WTC11 (cell line): Measurements from ENCODE around the gene TEAD1. TPM values are rescaled to one million over a fixed set of nuclear protein-coding genes. Genes with fewer than 3 reads are reported as not detected.

ENCODE experiments used
- ATAC-seq: fragments of 200-7000 bp; cut with Tn5 transposase; 2 replicates; pipeline ENCODE4 v1.10.0; 2021; ENCODE audit warnings: mild to moderate bottlenecking, moderate library complexity
- CTCF ChIA-PET: fragments of 300-600 bp; sonication (Branson Sonifier 250); formaldehyde crosslinking; loops from one replicate; lab custom pipeline; 2021; ENCODE audit warnings: antibody characterized with exemption; lab: Charles Lee
- POLR2A ChIA-PET: fragments of 350-600 bp; sonication (Branson Sonifier 250); formaldehyde crosslinking; loops from one replicate; lab custom pipeline; 2021; ENCODE audit warnings: antibody characterized with exemption; lab: Charles Lee
- DNase-seq: peaks from one replicate; pipeline ENCODE4 v3.0.0; 2021; ENCODE audit warnings: low spot score
- H3K27ac Mint-ChIP-seq: 2 replicates; pipeline ENCODE4 v1.8.0; 2021; ENCODE audit warnings: mixed read lengths
- H3K27me3 Mint-ChIP-seq: 2 replicates; pipeline ENCODE4 v1.8.0; 2021; ENCODE audit warnings: low read depth, mild to moderate bottlenecking, moderate library complexity, mixed read lengths
- H3K36me3 Mint-ChIP-seq: 2 replicates; pipeline ENCODE4 v1.8.0; 2021; ENCODE audit warnings: mixed read lengths
- H3K4me1 Mint-ChIP-seq: 2 replicates; pipeline ENCODE4 v1.8.0; 2022; ENCODE audit warnings: mixed read lengths
- H3K4me3 Mint-ChIP-seq: 2 replicates; pipeline ENCODE4 v1.8.0; 2021; ENCODE audit warnings: mild to moderate bottlenecking, moderate library complexity, mixed read lengths
- H3K9me3 Mint-ChIP-seq: 2 replicates; pipeline ENCODE4 v1.8.0; 2021; ENCODE audit warnings: mixed read lengths
- AFF4 ChIP-seq: sonication (generic); formaldehyde crosslinking; IDR thresholded peaks from 2 replicates; pipeline ENCODE4 v1.8.1; 2023; ENCODE audit warnings: mild to moderate bottlenecking, missing genetic modification reagents, borderline replicate concordance
- ARID4B ChIP-seq: sonication (generic); formaldehyde crosslinking; IDR thresholded peaks from 2 replicates; pipeline ENCODE4 v1.8.0; 2023; ENCODE audit warnings: missing genetic modification reagents, mild to moderate bottlenecking, borderline replicate concordance
- CREM ChIP-seq: sonication (generic); formaldehyde crosslinking; IDR thresholded peaks from 2 replicates; pipeline ENCODE4 v1.8.1; 2022; ENCODE audit warnings: mild to moderate bottlenecking, missing genetic modification reagents, moderate library complexity
- E2F4 ChIP-seq: sonication (generic); formaldehyde crosslinking; IDR thresholded peaks from 2 replicates; pipeline ENCODE4 v1.8.1; 2022; ENCODE audit warnings: low read depth, mild to moderate bottlenecking, moderate library complexity, missing genetic modification reagents, borderline replicate concordance
- EMX1 ChIP-seq: fragments of 250-450 bp; sonication (Bioruptor Pico); IDR thresholded peaks from 2 replicates; pipeline ENCODE4 v1.8.0; 2021; ENCODE audit warnings: mild to moderate bottlenecking
- FOXP1 ChIP-seq: sonication (generic); formaldehyde crosslinking; IDR thresholded peaks from 2 replicates; pipeline ENCODE4 v1.8.0; 2022; ENCODE audit warnings: missing genetic modification reagents, mild to moderate bottlenecking, moderate library complexity, borderline replicate concordance
- HMGXB4 ChIP-seq: sonication (generic); formaldehyde crosslinking; IDR thresholded peaks from 2 replicates; pipeline ENCODE4 v1.8.1; 2023; ENCODE audit warnings: mild to moderate bottlenecking, moderate library complexity, missing genetic modification reagents
- MAX ChIP-seq: sonication (generic); formaldehyde crosslinking; IDR thresholded peaks from 2 replicates; pipeline ENCODE4 v1.8.0; 2022; ENCODE audit warnings: mild to moderate bottlenecking, missing genetic modification reagents
- MYBL2 ChIP-seq: sonication (generic); formaldehyde crosslinking; IDR thresholded peaks from 2 replicates; pipeline ENCODE4 v1.8.1; 2023; ENCODE audit warnings: mild to moderate bottlenecking, moderate library complexity, missing genetic modification reagents
- PREB ChIP-seq: sonication (generic); formaldehyde crosslinking; IDR thresholded peaks from 2 replicates; pipeline ENCODE4 v1.8.1; 2022; ENCODE audit warnings: mild to moderate bottlenecking, missing genetic modification reagents, moderate library complexity, borderline replicate concordance
- RORB ChIP-seq: fragments of 250-450 bp; sonication (Bioruptor Pico); IDR thresholded peaks from 2 replicates; pipeline ENCODE4 v1.9.0; 2021; ENCODE audit warnings: mild to moderate bottlenecking
- STAT6 ChIP-seq: sonication (generic); formaldehyde crosslinking; conservative IDR thresholded peaks from 2 replicates; pipeline ENCODE4 v1.8.1; 2023; ENCODE audit warnings: mild to moderate bottlenecking, low read depth, missing genetic modification reagents, moderate library complexity
- TEAD4 ChIP-seq: sonication (generic); formaldehyde crosslinking; IDR thresholded peaks from 2 replicates; pipeline ENCODE4 v1.8.0; 2022; ENCODE audit warnings: mild to moderate bottlenecking, missing genetic modification reagents
- USF2 ChIP-seq: sonication (generic); formaldehyde crosslinking; IDR thresholded peaks from 2 replicates; pipeline ENCODE4 v1.8.1; 2023; ENCODE audit warnings: mild to moderate bottlenecking, missing genetic modification reagents, moderate library complexity
- ZBTB43 ChIP-seq: sonication (generic); formaldehyde crosslinking; IDR thresholded peaks from 2 replicates; pipeline ENCODE4 v1.8.1; 2023; ENCODE audit warnings: mild to moderate bottlenecking, missing genetic modification reagents
- ZNF121 ChIP-seq: sonication (generic); formaldehyde crosslinking; IDR thresholded peaks from 2 replicates; pipeline ENCODE4 v1.8.0; 2023; ENCODE audit warnings: missing genetic modification reagents
- ZNF671 ChIP-seq: fragments of 250-450 bp; sonication (Bioruptor Pico); IDR thresholded peaks from 2 replicates; pipeline ENCODE4 v1.8.0; 2021; ENCODE audit warnings: mild to moderate bottlenecking
- total RNA-seq: library from RNA; stranded (reverse); gene quantifications from 3 replicates; pipeline ENCODE4 v1.2.3, GENCODE V29; 2021

The TEAD1 gene
- total RNA-seq, 1 experiment from 2014 or later, result 79.9 TPM

GRCh38 chr11:12706545-12707499, 32.6 kb downstream of the TEAD1 start (continued):
- no peak for TF ChIP-seq E2F4 (CRISPR knock-in tag)
- TF ChIP-seq HMGXB4 (CRISPR knock-in tag), result no peak
- no peak for TF ChIP-seq TEAD4 (CRISPR knock-in tag)
- TF ChIP-seq EMX1 (CRISPR knock-in tag), result no peak
- no peak for TF ChIP-seq CREM (CRISPR knock-in tag)
- no peak for TF ChIP-seq FOXP1
- TF ChIP-seq ARID4B, result no peak
- no peak for TF ChIP-seq STAT6
- no peak for TF ChIP-seq RORB (CRISPR knock-in tag)
- TF ChIP-seq ZNF671, result no peak
- TF ChIP-seq MAX (CRISPR knock-in tag), result no peak
- no peak for TF ChIP-seq PREB (CRISPR knock-in tag)

- Mint-ChIP-seq H3K4me3 (no peak overlapping the region), H3K27me3 (no peaks in the 10 kb centered on the region), H3K36me3 (no peaks in the 10 kb centered on the region), H3K9me3 (no peaks in the 10 kb centered on the region), H3K4me1 (peaks cover 66% of the 10 kb centered on the region), H3K27ac (no peak overlapping the region; the same call in 1 of the 2 replicates)
- ChIA-PET CTCF (interaction anchor here (1.0 kb wide), 1 partner anchor 376 kb away, joined by 3 read pairs; no protein-coding TSS in a partner anchor), POLR2A (no interaction called here)
- ATAC-seq (no peak), DNase-seq (no peak)
- no peak for TF ChIP-seq ZNF121
- no peak for TF ChIP-seq ZBTB43 (CRISPR knock-in tag)
- TF ChIP-seq USF2 (CRISPR knock-in tag), result no peak
- no peak for TF ChIP-seq FOXP1
- no peak for TF ChIP-seq MYBL2 (CRISPR knock-in tag)
- no peak for TF ChIP-seq AFF4
Measured at GRCh38 chr11:12707500-12707880, 33.3 kb downstream of the TEAD1 start.
